SU-DHL-6 (cell line): ENCODE results near the gene ZDHHC13.

Experiments used
- H2AFZ ChIP-seq: fragments of 200-600 bp; sonication (generic); 2 replicates; pipeline ENCODE4 v1.6.1; 2014; ENCODE audit warnings: low read depth, mild to moderate bottlenecking, moderate library complexity, mixed read lengths, antibody characterized with exemption, low read length; ENCODE audit not compliant: severe bottlenecking
- H3F3A ChIP-seq: fragments of 200-600 bp; shearing (Covaris generic); 2 replicates; pipeline ENCODE4 v1.6.0; 2016; ENCODE audit warnings: antibody characterized with exemption, mild to moderate bottlenecking; ENCODE audit not compliant: insufficient read depth
- H3K27ac ChIP-seq: fragments of 200-600 bp; sonication (generic); 2 replicates; pipeline ENCODE4 v1.5.1; 2016; ENCODE audit warnings: low read depth, mild to moderate bottlenecking, low read length, moderate library complexity, mixed read lengths
- H3K27me3 ChIP-seq: fragments of 200-600 bp; sonication (generic), shearing (Covaris generic); 2 replicates; pipeline ENCODE4 v1.6.0; 2014; ENCODE audit warnings: mild to moderate bottlenecking, low read length
- H3K36me3 ChIP-seq: fragments of 200-600 bp; sonication (generic); 2 replicates; pipeline ENCODE4 v1.6.1; 2014; ENCODE audit warnings: mild to moderate bottlenecking, low read length, mixed read lengths
- H3K4me2 ChIP-seq: fragments of 300-600, 200-600 bp; shearing (Covaris generic), sonication (generic); 2 replicates; pipeline ENCODE4 v1.6.0; 2014; ENCODE audit warnings: low read length, low read depth, mild to moderate bottlenecking; ENCODE audit not compliant: poor library complexity, severe bottlenecking
- H3K4me3 ChIP-seq: fragments of 200-600 bp; sonication (generic); 2 replicates; pipeline ENCODE4 v1.5.1; 2014; ENCODE audit warnings: antibody characterized with exemption, low read length, mild to moderate bottlenecking, mixed read lengths; ENCODE audit not compliant: insufficient read depth, poor library complexity, severe bottlenecking
- H3K79me2 ChIP-seq: fragments of 200-600 bp; sonication (generic); 2 replicates; pipeline ENCODE4 v1.6.1; 2014; ENCODE audit warnings: mild to moderate bottlenecking, low read length, moderate library complexity; ENCODE audit not compliant: insufficient read depth
- H3K9ac ChIP-seq: fragments of 200-600 bp; sonication (generic); 2 replicates; pipeline ENCODE4 v1.7.0; 2014; ENCODE audit warnings: mild to moderate bottlenecking, low read length
- H3K9me2 ChIP-seq: fragments of 200-600 bp; sonication (generic); replicated peaks from 2 replicates; pipeline ENCODE4 v1.6.1; 2014; ENCODE audit warnings: low read length; ENCODE audit not compliant: insufficient read depth
- H3K9me3 ChIP-seq: fragments of 200-600 bp; sonication (generic); 2 replicates; pipeline ENCODE4 v1.6.1; 2014; ENCODE audit warnings: low read length, mixed read lengths; ENCODE audit not compliant: insufficient read depth
- H4K20me1 ChIP-seq: fragments of 200-600 bp; sonication (generic); 2 replicates; pipeline ENCODE4 v1.6.1; 2014; ENCODE audit warnings: low read depth, mild to moderate bottlenecking, antibody characterized with exemption, low read length, moderate library complexity, mixed read lengths
- EZH2phosphoT487 ChIP-seq: fragments of 200-600 bp; sonication (generic), shearing (Covaris generic); conservative IDR thresholded peaks from 2 replicates; pipeline ENCODE4 v1.6.1; 2018; ENCODE audit warnings: mild to moderate bottlenecking, antibody characterized with exemption, low read length, moderate library complexity, mixed read lengths
- TF ChIP-seq, protein P1 (sequence below): fragments of 200-600 bp; sonication (generic); IDR thresholded peaks from one replicate; pipeline ENCODE4 v1.5.1; 2017; ENCODE audit warnings: antibody characterized with exemption, mild to moderate bottlenecking, low read length, moderate library complexity; ENCODE audit not compliant: insufficient read depth, poor library complexity, severe bottlenecking

ZDHHC13 gene

DNA sequence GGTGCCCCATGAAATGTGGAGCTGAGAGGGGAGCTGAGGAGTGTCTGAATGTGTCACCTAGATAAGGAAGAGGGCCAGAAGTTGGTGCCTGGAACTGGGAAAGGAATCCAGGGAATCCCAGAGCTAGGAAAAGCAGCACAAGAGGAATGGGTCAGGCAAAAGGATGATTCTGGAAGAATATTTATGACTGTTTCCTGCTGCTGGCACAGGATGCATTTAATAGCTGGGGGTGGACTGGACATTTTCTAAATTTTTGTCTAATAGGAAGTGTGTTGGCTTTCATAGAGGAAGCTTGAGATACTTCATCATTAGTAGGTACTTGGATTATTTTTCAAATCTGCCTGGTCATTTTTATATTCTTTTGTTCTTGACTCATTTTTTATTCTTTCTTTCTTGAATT is 39.0 kb upstream of the ZDHHC13 start:
- H3K4me3 ChIP-seq: no peak overlapping the region
- no peak overlapping the region for H3K9ac ChIP-seq
- H3F3A ChIP-seq: no peaks in the 10 kb centered on the region
- no peaks in the 10 kb centered on the region for H3K79me2 ChIP-seq
- no peaks in the 10 kb centered on the region for H3K27me3 ChIP-seq
- H4K20me1 ChIP-seq: no peaks in the 10 kb centered on the region
- H3K9me3 ChIP-seq: no peaks in the 10 kb centered on the region
- H3K27ac ChIP-seq: no peak overlapping the region
- no peak overlapping the region for H2AFZ ChIP-seq
- H3K9me2 ChIP-seq: no peaks in the 10 kb centered on the region
- H3K4me2 ChIP-seq: no peak overlapping the region
- TF ChIP-seq, protein P1, sequence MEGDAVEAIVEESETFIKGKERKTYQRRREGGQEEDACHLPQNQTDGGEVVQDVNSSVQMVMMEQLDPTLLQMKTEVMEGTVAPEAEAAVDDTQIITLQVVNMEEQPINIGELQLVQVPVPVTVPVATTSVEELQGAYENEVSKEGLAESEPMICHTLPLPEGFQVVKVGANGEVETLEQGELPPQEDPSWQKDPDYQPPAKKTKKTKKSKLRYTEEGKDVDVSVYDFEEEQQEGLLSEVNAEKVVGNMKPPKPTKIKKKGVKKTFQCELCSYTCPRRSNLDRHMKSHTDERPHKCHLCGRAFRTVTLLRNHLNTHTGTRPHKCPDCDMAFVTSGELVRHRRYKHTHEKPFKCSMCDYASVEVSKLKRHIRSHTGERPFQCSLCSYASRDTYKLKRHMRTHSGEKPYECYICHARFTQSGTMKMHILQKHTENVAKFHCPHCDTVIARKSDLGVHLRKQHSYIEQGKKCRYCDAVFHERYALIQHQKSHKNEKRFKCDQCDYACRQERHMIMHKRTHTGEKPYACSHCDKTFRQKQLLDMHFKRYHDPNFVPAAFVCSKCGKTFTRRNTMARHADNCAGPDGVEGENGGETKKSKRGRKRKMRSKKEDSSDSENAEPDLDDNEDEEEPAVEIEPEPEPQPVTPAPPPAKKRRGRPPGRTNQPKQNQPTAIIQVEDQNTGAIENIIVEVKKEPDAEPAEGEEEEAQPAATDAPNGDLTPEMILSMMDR: no peak
- no peak for TF ChIP-seq EZH2phosphoT487
- no peaks in the 10 kb centered on the region for H3K36me3 ChIP-seq

DNA sequence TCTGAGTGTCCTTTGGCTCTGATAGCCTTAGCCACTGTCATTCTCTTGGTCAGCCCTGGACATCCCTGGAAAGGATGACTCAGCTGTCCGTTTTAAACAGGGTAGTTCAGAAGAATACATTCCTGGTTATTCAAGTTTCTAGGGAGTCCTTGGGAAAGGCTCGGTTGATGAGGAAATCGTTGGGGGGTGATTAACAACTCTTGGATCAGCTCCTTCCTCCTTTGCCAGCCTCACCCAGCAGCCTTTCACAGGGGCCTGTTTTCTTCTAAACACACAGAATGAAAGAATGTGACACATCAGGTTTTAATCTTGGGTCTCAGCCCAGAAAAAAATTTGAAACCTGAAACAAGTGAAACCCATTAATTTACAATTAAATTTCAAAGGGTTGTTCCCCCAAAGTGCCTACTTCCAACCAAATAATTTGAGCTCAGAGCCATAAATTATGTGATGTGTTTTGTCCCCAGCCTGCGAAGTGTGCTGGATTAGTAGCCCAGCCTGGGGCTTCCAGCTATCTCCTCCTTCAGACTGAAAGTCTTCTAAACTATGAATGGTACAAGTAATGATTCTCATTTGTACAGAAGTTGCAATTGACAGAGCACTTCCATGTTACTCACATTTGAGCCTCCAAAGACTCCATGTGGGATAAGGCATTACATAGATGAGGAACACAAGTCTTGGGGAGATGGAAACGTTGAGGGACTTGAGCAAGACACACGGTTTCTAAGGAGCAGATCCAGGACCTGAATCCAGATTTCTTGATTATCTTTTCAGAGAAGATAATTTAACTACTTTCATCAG is 37.1 kb upstream of the ZDHHC13 start:
- Histone ChIP-seq H3K27ac (no peak overlapping the region), H3K9me3 (no peaks in the 10 kb centered on the region), H3K9ac (no peak overlapping the region), H2AFZ (no peak overlapping the region), H3K9me2 (no peaks in the 10 kb centered on the region), H3F3A (no peaks in the 10 kb centered on the region), H3K36me3 (no peaks in the 10 kb centered on the region), H3K4me3 (no peak overlapping the region), H3K4me2 (no peak overlapping the region), H3K79me2 (no peaks in the 10 kb centered on the region), H4K20me1 (no peaks in the 10 kb centered on the region), H3K27me3 (no peaks in the 10 kb centered on the region)
- TF ChIP-seq, protein P1: no peak
- no peak for TF ChIP-seq EZH2phosphoT487

DNA sequence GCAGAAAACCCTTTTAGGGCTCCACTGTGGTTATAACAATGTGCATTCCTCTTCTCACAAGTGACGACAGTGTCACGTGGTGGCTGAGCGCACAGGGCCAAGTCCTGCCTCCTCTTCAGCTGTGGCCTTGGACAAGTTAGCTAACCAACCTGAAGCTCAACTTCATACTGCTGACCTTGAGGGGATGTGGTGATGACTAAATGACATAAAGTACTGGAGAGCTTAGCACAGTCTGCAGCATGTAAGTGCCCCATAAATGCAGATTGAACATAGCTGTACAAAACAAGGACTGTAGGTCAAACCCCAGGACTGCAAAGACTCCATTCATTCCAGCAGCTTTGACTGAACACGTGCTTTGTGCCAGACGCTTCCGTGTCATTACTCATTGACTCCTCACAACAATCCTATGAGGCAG is 36.4 kb upstream of the ZDHHC13 start:
- no peak for TF ChIP-seq EZH2phosphoT487
- TF ChIP-seq, protein P1: no peak
- Histone ChIP-seq H4K20me1 (no peaks in the 10 kb centered on the region), H2AFZ (no peak overlapping the region), H3F3A (no peaks in the 10 kb centered on the region), H3K27me3 (no peaks in the 10 kb centered on the region), H3K4me2 (no peak overlapping the region), H3K27ac (no peak overlapping the region), H3K9me2 (no peaks in the 10 kb centered on the region), H3K79me2 (no peaks in the 10 kb centered on the region), H3K36me3 (no peaks in the 10 kb centered on the region), H3K4me3 (no peak overlapping the region), H3K9ac (no peak overlapping the region), H3K9me3 (no peaks in the 10 kb centered on the region)
